HG02938 (cell line): ENCODE results near the gene HECW1.
A peak's percentile ranks its signal among the peaks of the same experiment; 100 is the strongest.
"Not testable (repeated sequence)": the region's sequence is repeated elsewhere in the genome, so short reads cannot be mapped to it uniquely, and the experiment has no call there.

Experiments
- ATAC-seq: cut with Tn5 transposase; IDR thresholded peaks from one replicate; pipeline ENCODE4 v1.9.1; 2021; ENCODE audit warnings: mild to moderate bottlenecking, moderate library complexity; ENCODE audit not compliant: unreplicated experiment

Gene HECW1

GRCh38 chr7:43112459-43112940 is at the start of gene HECW1:
Gene HECW1, plus strand, starts transcription at chr7:43112647. Its CDS starts 131,259 bp downstream, at chr7:43243906.
- ATAC-seq = no peak

- no peak for ATAC-seq
Observed at GRCh38 chr7:43071604-43072003, 40.8 kb upstream of the HECW1 start.

- peak; percentile 58 for ATAC-seq
Observed at GRCh38 chr7:43072530-43072929, 39.9 kb upstream of the HECW1 start.

DNA sequence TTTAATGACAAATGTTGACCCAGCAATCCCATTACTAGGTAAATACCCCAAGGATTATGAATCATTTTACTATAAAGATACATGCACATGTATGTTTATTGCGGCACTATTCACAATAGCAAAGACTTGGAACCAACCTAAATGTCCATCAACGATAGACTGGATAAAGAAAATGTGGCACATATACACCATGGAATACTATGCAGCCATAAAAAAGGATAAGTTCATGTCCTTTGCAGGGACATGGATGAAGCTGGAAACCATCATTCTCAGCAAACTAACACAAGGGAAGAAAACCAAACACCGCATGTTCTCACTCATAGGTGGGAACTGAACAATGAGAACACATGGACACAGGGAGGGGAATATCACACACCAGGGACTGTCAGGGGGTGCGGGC is 38.6 kb upstream of the HECW1 start:
- ATAC-seq = not testable (repeated sequence)

- peak; percentile 47 for ATAC-seq
Observed at GRCh38 chr7:43076189-43076605, 36.2 kb upstream of the HECW1 start.

DNA sequence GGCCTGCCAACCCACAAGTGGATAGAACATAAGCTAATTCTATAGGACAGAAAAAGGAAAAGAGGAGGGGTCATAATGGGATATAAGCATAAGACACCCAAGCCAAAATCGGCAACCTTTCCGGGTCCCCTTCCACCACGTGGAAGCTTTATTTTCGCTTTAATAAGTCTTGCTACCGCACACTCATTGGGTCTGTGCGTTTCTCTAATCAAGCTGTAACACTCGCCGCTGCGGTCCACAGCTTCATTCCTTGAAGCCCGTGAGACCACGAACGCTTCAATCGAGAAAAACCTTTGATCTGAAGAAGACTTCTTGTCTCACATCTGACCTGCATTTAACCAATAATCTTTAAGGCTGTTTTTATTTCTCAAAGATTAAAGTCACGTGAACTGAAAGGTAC is 35.8 kb upstream of the HECW1 start:
- ATAC-seq = no peak

- ATAC-seq = no peak
Observed at GRCh38 chr7:43077285-43077684, 35.2 kb upstream of the HECW1 start.

DNA sequence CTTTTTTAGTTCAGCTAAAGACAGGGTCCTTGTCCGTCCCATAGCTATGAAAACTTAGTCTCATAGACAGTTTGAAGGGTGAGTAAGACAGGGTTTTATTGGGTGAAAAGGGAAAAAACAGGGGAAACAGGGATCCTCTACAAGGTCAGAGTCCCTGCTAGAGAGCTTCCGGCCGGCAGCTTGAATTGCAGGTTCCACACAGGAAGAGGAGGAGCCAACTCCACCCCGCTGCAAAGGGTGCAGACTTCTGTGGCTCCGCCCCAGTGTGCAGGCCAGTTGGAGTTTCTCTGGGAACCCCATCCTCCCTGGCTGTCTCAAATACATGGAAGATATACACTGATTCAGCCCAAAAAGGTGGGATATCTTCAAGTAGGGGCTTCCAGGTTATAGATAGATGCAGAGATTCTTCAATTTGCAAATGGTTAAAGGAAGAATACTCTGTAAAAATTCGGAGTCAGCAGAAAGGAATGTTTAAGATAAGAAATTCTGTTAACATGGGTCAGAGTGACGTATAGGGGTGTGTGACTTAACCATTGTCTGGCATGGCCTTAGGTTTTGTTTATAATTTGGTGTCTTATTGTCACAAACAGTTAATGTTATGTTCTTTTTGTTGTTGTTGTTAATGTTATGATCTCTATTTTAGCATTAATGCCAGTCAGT is 34.6 kb upstream of the HECW1 start:
- no peak for ATAC-seq

- no peak for ATAC-seq
Observed at GRCh38 chr7:43078794-43079193, 33.7 kb upstream of the HECW1 start.

DNA sequence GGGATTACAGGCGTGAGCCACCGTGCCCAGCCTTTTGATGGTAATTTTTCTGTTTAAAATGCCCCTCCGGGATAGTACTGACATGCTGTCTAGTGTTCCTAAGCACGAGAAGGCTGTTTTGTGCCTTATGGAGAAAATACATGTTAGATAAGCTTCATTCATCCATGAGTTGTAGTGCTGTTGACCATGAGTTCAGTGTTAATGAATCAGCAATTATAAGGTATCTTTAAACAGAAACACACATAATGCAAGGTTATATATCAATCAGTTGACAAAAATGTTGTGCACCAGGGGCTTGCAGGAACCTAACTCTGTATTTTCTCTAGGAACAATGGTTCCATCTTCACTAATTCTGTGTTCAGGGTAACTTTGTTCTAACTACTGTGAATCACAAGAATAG is 30.8 kb upstream of the HECW1 start:
- no peak for ATAC-seq

- no peak for ATAC-seq
Observed at GRCh38 chr7:43083106-43083505, 29.3 kb upstream of the HECW1 start.

- no peak for ATAC-seq
Observed at GRCh38 chr7:43085017-43085416, 27.4 kb upstream of the HECW1 start.

GRCh38 chr7:43085992-43086391 is 26.5 kb upstream of the HECW1 start:
- ATAC-seq = no peak

GRCh38 chr7:43092819-43093218 is 19.6 kb upstream of the HECW1 start:
- no peak for ATAC-seq

GRCh38 chr7:43096875-43097274 is 15.6 kb upstream of the HECW1 start:
- ATAC-seq = no peak

DNA sequence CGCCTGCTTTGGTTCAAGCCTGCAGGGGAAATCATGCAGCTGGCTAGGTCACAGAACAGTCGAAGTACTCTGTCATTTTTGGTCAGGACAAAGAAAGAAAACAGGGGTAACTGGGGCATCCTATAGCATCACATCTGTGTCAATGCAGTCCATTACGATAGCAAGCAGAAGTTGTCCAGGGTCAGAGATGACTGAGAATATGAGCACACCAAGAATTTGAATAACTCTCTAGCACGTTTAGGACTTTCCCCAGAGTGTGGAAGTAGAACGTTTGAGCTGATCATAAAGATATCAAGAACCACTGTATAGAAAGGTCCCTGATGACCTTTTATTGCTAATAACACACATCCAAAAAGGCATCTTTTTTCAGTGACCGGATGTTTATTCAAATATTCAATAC is 12.7 kb upstream of the HECW1 start:
- no peak for ATAC-seq

GRCh38 chr7:43104874-43105520 is 7.5 kb upstream of the HECW1 start:
- no peak for ATAC-seq

GRCh38 chr7:43105521-43106120 is 6.8 kb upstream of the HECW1 start:
- ATAC-seq = no peak

DNA sequence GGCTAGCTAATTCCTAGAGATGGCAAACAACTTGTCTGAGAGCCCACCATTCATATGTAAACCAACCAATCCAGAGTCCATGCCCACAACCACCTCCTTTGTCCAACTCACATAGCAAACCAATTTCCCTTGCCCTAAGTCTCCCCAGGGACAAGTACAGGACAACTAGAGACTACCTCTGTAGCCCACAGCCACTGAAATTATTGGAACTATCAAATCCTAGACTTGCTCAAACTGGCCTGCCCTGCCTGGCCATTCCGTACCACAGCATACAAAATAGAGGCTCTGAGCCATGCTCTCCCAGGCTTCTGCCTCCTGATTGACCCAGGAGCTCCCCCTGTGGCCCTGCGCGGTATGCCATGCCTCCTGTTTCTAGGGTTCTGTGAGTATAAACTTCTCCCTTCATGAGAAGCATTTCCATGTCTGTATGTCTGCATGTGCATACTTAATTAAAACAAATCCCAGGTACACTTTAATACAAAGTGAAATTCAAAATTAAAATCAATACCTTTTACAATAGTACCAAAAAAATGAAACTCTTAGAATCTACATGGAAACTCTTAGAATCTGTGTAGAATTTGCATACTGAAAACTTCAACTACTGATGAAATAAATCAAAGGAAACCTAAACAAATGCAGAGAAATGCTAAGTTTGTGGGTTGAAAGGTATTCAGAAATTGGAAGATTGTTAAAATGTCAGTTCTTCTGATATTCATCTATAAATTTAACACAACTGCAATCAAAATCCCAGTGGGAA is 4.0 kb upstream of the HECW1 start:
- peak; percentile 86 for ATAC-seq

- ATAC-seq = no peak
Observed at GRCh38 chr7:43110791-43111535, 1.5 kb upstream of the HECW1 start.
